HG03469 (cell line): ENCODE results near the gene SPACA1.
"Not testable (repeated sequence)": the region's sequence is repeated elsewhere in the genome, so short reads cannot be mapped to it uniquely, and the experiment has no call there.

ENCODE experiments used
- ATAC-seq: cut with Tn5 transposase; IDR thresholded peaks from one replicate; pipeline ENCODE4 v1.9.1; 2021; ENCODE audit warnings: mild to moderate bottlenecking, moderate library complexity, moderate number of reproducible peaks; ENCODE audit not compliant: unreplicated experiment

Gene SPACA1

GRCh38 chr6:88047510-88048150, at the start of gene SPACA1:
Gene SPACA1, plus strand, starts transcription at chr6:88047841. Its CDS starts 65 bp downstream, at chr6:88047906.
- ATAC-seq: no peak

- ATAC-seq: no peak
Measured at GRCh38 chr6:88000713-88001112, 46.9 kb upstream of the SPACA1 start.

- not testable (repeated sequence) for ATAC-seq
Measured at GRCh38 chr6:88001279-88001678, 46.4 kb upstream of the SPACA1 start.

- ATAC-seq: no peak
Measured at GRCh38 chr6:88004707-88005106, 42.9 kb upstream of the SPACA1 start.

GRCh38 chr6:88006557-88006956, 41.1 kb upstream of the SPACA1 start:
- ATAC-seq: no peak

- no peak for ATAC-seq
Measured at GRCh38 chr6:88008411-88008810, 39.2 kb upstream of the SPACA1 start.

GRCh38 chr6:88008831-88009231, 38.8 kb upstream of the SPACA1 start:
- no peak for ATAC-seq

GRCh38 chr6:88013015-88013414, 34.6 kb upstream of the SPACA1 start:
- ATAC-seq: peak; percentile 48

- no peak for ATAC-seq
Measured at GRCh38 chr6:88013554-88013953, 34.1 kb upstream of the SPACA1 start.

- ATAC-seq: no peak
Measured at GRCh38 chr6:88020439-88020838, 27.2 kb upstream of the SPACA1 start.

- no peak for ATAC-seq
Measured at GRCh38 chr6:88024696-88025095, 22.9 kb upstream of the SPACA1 start.

- no peak for ATAC-seq
Measured at GRCh38 chr6:88031550-88031949, 16.1 kb upstream of the SPACA1 start.

GRCh38 chr6:88044530-88044929, 3.1 kb upstream of the SPACA1 start:
- no peak for ATAC-seq

GRCh38 chr6:88045521-88046136, 2.0 kb upstream of the SPACA1 start:
- no peak for ATAC-seq

GRCh38 chr6:88048578-88048977, 937 bp downstream of the SPACA1 start:
- no peak for ATAC-seq

GRCh38 chr6:88050140-88050818, 2.6 kb downstream of the SPACA1 start:
- ATAC-seq: no peak

- ATAC-seq: no peak
Measured at GRCh38 chr6:88059191-88059590, 11.6 kb downstream of the SPACA1 start.

GRCh38 chr6:88062376-88062775, 14.7 kb downstream of the SPACA1 start:
- ATAC-seq: no peak

- no peak for ATAC-seq
Measured at GRCh38 chr6:88072462-88072861, 24.8 kb downstream of the SPACA1 start.

- ATAC-seq: no peak
Measured at GRCh38 chr6:88074791-88075190, 27.1 kb downstream of the SPACA1 start.

- ATAC-seq: no peak
Measured at GRCh38 chr6:88077305-88077704, 29.7 kb downstream of the SPACA1 start.

- no peak for ATAC-seq
Measured at GRCh38 chr6:88086792-88087191, 39.2 kb downstream of the SPACA1 start.
